Measurements from ENCODE around the gene MYO1G. TPM values are rescaled to one million over a fixed set of nuclear protein-coding genes. Genes with fewer than 3 reads are reported as not detected.
A peak's percentile ranks its signal among the peaks of the same experiment; 100 is the strongest.
"Not testable (repeated sequence)": the region's sequence is repeated elsewhere in the genome, so short reads cannot be mapped to it uniquely, and the experiment has no call there.

Gene MYO1G
- total and polyA plus RNA-seq, 2 donors: 47.0 to 56.2 TPM

DNA sequence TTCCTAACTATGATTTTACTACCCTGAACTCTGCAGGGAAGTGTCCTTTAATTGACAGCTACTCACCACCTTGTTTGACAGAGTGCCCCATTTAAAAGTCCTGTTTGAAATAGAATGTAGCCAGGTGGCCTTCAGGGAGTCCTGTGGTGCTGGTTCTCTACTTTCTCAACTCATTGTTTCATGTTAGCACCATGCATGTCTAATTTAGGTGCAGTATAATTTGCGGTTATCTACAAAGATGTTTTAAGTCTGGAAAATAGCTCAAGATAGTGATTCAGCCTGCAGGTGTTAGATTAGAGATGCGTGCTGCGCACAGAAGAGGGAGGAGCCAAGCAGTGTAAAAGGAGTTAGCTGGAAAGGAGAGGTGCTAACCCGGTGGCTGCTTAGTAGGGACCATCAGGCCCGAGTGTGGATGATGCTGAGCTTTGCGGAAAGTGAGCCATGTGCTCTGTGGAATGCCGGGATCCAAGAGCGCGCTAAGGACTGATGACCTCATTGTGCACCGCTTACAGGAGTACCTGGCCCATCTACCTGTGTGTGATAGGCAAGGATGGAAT, 22.4 kb upstream of the MYO1G start:
- Histone ChIP-seq H3K4me3 (ENCODE audit: low read length in 2 of 2) (peak overlapping the region; percentile 68 to 86), H3K36me3 (ENCODE audit: control insufficient read depth in 2 of 2, insufficient read depth in 2 of 2, low read length in 1 of 2) (peaks cover 0 to 10% of the 10 kb centered on the region in 2 donors), H3K27ac (ENCODE audit: low read depth in 1 of 2, low read length in 1 of 2) (peak overlapping the region; percentile 70 to 85), H3K27me3 (ENCODE audit: control insufficient read depth in 2 of 2, insufficient read depth in 1 of 2, low read length in 1 of 2) (no peaks in the 10 kb centered on the region), H3K9me3 (ENCODE audit: control insufficient read depth in 2 of 2, insufficient read depth in 1 of 2, low read length in 1 of 2) (peaks cover 0 to 3% of the 10 kb centered on the region in 2 donors), H3K4me1 (ENCODE audit: control insufficient read depth in 2 of 2, insufficient read depth in 2 of 2, low read length in 2 of 2) (peaks cover 21 to 45% of the 10 kb centered on the region in 2 donors)
- 41% methylated on average over 10 of the region's 10 CpGs for WGBS
- peak in 5 of 9 donors; percentile 73 to 90 (median 78) for DNase-seq (ENCODE audit: low read depth in 6 of 9, low spot score in 9 of 9)

DNA sequence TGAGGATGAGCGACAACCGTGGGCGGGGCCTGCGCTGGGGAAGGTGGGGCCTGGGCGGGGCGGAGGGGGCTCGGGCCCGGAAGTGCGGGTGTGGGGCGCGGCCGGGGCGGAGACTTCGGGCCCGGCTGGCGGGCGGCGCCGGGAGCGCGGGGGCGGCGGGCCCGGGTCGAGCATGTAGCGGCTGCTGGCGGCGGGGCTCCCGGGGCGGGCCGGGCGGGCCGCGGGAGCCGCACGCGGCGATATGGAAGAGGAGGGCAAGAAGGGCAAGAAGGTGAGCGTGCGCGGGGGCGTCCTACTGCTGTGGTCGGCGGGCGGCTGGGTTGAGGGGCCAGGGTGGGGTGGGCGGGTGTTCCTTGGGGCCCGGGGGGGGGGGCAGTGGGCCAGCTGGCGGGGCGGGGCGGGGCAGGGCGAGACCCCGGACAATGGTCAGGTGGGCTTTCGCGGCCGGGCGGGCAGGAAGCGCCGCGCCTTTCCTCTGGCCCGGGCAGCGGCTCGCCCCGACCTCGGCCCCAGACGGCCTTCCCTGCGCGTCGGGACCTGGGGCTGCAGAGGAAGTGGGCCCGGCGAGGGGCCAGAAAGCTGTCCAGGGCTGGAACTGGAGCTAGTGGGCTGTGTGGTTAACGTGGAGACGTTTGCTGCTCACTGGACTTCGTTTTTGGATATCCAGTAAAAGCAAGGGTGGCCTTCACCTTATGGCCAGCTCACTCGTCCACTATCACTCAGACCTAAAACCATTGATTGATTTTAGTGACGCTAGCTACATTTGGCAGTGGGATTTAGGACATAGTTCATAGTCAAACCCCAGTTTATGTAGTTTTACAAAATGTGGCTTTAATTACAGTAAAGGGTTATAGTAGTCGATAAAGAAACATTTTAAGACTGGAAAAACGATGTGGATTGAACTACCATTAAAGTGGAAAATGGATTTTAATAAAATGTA, 21.5 kb upstream of the MYO1G start, which contains the start of gene CCM2:
TSS of gene CCM2 (plus strand) at position 109 of the 940 bp plus-strand sequence. CDS start at position 242, 133 bp downstream.
- peaks cover 0 to 4% of the 10 kb centered on the region in 2 donors for H3K36me3 ChIP-seq (ENCODE audit: control insufficient read depth in 2 of 2, insufficient read depth in 2 of 2, low read length in 1 of 2)
- H3K27ac ChIP-seq (ENCODE audit: low read depth in 1 of 2, low read length in 1 of 2): peak within 1 kb of the TSS; percentile 89 to 97
- H3K4me1 ChIP-seq (ENCODE audit: control insufficient read depth in 2 of 2, insufficient read depth in 2 of 2, low read length in 2 of 2): peaks cover 27 to 45% of the 10 kb centered on the region in 2 donors
- peak within 1 kb of the TSS; percentile 68 to 86 for H3K4me3 ChIP-seq (ENCODE audit: low read length in 2 of 2)
- 1% methylated on average over 77 of the region's 77 CpGs for WGBS
- H3K9me3 ChIP-seq (ENCODE audit: control insufficient read depth in 2 of 2, insufficient read depth in 1 of 2, low read length in 1 of 2): peaks cover 0 to 3% of the 10 kb centered on the region in 2 donors
- DNase-seq (ENCODE audit: low read depth in 6 of 9, low spot score in 9 of 9): peak in 1 of 9 donors; percentile 45
- no peaks in the 10 kb centered on the region for H3K27me3 ChIP-seq (ENCODE audit: control insufficient read depth in 2 of 2, insufficient read depth in 1 of 2, low read length in 1 of 2)

DNA sequence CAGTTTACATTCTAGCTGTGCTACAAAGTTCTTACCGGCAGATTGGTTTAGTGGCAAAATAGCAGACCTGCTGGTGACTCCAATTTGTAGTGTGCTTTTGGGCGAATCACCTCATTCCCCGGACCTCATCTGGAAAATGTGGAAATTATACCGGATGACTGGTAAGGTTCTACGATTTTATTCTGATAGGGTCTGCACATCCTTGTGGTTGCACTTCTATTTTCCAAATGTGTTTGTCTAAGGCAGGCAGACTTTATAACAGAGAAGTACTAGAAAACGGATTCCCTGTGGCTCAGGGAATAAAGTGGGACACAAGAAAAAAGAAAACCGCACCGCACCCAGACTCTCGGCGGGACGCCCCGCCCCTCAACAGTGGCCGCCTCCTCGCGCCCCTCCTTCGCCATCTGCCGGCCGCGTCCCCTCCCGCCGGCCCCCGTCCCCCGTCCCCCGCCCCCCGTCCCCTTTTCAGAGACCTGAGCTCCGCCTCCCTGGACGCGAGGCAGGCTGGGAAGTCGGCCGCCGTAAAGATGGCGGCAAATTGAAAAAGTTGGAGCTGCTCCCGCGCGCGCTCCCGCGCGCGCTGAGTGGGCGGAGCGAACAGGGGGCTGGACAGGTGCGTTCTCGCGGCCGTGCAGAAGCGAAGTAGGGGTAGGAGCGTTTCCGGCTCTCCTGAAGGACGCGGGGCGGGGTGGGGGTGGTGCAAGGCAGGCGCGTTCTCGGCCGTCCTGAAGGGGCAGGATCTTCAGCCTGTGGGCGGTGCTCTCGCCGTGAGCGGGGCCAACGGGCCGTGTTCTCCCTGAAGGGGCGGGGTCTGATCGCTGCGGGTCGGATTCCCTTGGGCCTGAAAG, 20.7 kb upstream of the MYO1G start:
- under 1% methylated on average over 66 of the region's 66 CpGs for WGBS

DNA sequence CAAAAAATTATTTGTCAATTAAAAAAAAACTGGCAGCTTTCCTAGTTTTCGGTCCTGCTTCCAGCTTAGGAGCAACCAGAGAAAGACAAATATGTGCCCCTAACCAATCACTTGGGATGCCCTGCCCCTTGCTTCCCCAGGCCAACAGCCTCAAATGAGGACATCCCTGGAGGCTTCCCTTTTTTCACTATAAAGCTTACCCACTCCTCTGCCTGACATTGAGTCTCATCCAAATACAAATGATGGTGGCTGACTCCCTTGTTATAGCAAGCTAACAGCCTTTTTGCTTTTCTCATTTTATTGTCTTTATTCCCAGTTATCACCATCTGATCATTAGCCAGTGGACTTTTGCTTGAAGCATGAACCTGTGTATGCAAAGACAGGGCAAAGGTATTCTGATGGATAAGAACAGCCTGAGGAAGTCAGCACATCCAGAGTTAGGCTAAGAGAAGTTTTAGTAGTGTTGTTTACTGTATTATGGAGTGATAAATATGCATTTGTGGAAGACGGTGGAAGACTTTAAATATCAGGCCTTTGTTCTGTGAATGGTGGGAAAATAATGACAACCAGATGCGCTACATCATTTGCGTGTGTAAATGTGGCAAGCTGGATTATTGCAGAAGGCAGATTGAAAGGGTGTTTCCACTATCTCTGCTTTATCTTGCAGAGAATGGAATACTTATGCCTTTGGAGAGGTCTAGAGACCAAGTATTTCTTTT, 19.5 kb upstream of the MYO1G start:
- peak overlapping the region in 1 of 2 donors; percentile 68 for H3K4me3 ChIP-seq (ENCODE audit: low read length in 2 of 2)
- H3K9me3 ChIP-seq (ENCODE audit: control insufficient read depth in 2 of 2, insufficient read depth in 1 of 2, low read length in 1 of 2): peaks cover 0 to 3% of the 10 kb centered on the region in 2 donors
- peak overlapping the region; percentile 15 to 97 for H3K27ac ChIP-seq (ENCODE audit: low read depth in 1 of 2, low read length in 1 of 2)
- H3K27me3 ChIP-seq (ENCODE audit: control insufficient read depth in 2 of 2, insufficient read depth in 1 of 2, low read length in 1 of 2): no peaks in the 10 kb centered on the region
- DNase-seq (ENCODE audit: low read depth in 6 of 9, low spot score in 9 of 9): no peak
- H3K4me1 ChIP-seq (ENCODE audit: control insufficient read depth in 2 of 2, insufficient read depth in 2 of 2, low read length in 2 of 2): peaks cover 33 to 53% of the 10 kb centered on the region in 2 donors
- H3K36me3 ChIP-seq (ENCODE audit: control insufficient read depth in 2 of 2, insufficient read depth in 2 of 2, low read length in 1 of 2): peaks cover 0 to 4% of the 10 kb centered on the region in 2 donors
- 90% methylated on average over 4 of the region's 4 CpGs for WGBS

More for the DNA sequence above, 20.7 kb upstream of the MYO1G start:
- Histone ChIP-seq H3K27ac (ENCODE audit: low read depth in 1 of 2, low read length in 1 of 2) (peak overlapping the region; percentile 88 to 97), H3K9me3 (ENCODE audit: control insufficient read depth in 2 of 2, insufficient read depth in 1 of 2, low read length in 1 of 2) (peaks cover 0 to 3% of the 10 kb centered on the region in 2 donors), H3K4me1 (ENCODE audit: control insufficient read depth in 2 of 2, insufficient read depth in 2 of 2, low read length in 2 of 2) (peaks cover 32 to 53% of the 10 kb centered on the region in 2 donors), H3K27me3 (ENCODE audit: control insufficient read depth in 2 of 2, insufficient read depth in 1 of 2, low read length in 1 of 2) (no peaks in the 10 kb centered on the region), H3K36me3 (ENCODE audit: control insufficient read depth in 2 of 2, insufficient read depth in 2 of 2, low read length in 1 of 2) (peaks cover 0 to 4% of the 10 kb centered on the region in 2 donors), H3K4me3 (ENCODE audit: low read length in 2 of 2) (peak overlapping the region; percentile 68 to 79)
- peak; percentile 93 to 99 (median 99) for DNase-seq (ENCODE audit: low read depth in 6 of 9, low spot score in 9 of 9)

DNA sequence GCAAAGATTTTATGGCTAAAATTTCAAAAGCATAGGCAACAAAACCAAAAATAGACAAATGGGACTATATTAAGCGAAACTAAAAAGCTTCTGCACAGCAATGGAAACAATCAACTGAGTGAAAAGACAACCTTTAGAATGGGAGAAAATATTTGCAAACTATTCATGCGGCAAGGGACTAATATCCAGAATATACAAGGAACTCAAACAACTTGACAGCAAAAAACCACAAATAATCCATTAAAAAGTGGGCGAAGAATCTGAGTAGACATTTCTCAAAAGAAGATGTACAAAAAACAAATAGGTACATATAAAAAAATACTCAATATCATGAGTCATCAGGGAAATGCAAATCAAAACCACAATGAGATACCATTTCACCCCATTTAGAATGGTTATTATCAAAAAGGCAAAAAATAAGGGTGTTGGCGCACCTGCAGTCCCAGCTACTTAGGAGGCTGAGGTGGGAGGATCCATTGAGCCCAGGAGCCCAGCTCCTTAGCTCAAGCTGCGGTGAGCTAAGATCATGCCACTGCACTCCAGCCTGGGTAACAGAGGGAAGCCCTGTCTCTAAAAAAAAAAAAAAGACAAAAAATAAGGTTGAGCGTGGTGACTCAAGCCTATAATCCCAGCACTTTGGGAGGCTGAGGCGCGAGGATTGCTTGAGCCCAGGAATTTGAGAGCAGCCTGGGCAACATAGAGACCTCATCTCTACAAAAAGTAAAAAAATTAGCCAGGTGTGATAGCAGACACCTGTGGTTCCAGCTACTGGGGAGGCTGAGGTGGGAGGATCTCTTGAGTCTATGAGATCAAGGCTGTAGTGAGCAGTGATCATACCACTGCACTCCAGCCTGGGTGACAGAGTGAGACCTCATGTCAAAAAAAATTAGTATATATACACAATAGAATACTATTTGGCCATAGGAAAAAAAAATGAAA, 17.0 kb upstream of the MYO1G start:
- Histone ChIP-seq H3K36me3 (ENCODE audit: control insufficient read depth in 2 of 2, insufficient read depth in 2 of 2, low read length in 1 of 2) (no peaks in the 10 kb centered on the region), H3K9me3 (ENCODE audit: control insufficient read depth in 2 of 2, insufficient read depth in 1 of 2, low read length in 1 of 2) (peaks cover 0 to 3% of the 10 kb centered on the region in 2 donors), H3K27ac (ENCODE audit: low read depth in 1 of 2, low read length in 1 of 2) (peak overlapping the region in 1 of 2 donors; percentile 89), H3K4me3 (ENCODE audit: low read length in 2 of 2) (no peak overlapping the region), H3K4me1 (ENCODE audit: control insufficient read depth in 2 of 2, insufficient read depth in 2 of 2, low read length in 2 of 2) (peaks cover 19 to 36% of the 10 kb centered on the region in 2 donors), H3K27me3 (ENCODE audit: control insufficient read depth in 2 of 2, insufficient read depth in 1 of 2, low read length in 1 of 2) (no peaks in the 10 kb centered on the region)
- DNase-seq (ENCODE audit: low read depth in 6 of 9, low spot score in 9 of 9): no peak
- 59% methylated on average over 8 of the region's 8 CpGs for WGBS

DNA sequence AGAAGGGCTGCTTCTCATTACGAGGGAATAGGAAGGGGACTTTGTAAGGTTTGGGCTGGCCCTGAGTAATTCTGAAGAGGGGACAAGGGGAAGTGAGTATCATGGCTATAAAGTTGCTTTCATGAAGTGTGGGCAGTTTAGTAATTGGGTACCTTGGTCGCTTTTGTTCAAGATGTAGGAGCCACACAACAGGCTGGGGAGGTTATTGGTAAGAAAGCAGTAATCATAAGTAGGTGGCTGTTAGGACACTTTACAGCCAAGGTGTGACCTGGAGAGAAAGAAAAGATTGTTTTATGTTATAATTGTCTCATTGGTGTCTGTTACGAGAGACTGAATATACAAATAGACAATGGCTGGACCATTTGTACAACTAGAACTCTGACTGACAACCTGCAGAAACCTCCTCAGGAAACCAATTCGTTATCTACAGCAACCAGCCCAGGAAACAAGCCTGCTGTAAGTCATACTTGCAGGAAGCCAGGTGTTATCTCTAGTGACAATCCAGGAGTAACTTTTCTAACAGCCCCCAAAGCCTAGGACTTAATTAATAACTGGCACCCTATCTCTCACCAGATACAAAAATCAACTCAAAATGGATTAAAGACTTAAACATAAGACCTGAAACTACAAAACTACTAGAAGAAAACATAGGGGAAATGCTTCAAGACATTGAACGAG, 16.2 kb upstream of the MYO1G start:
- H3K27me3 ChIP-seq (ENCODE audit: control insufficient read depth in 2 of 2, insufficient read depth in 1 of 2, low read length in 1 of 2): no peaks in the 10 kb centered on the region
- H3K4me1 ChIP-seq (ENCODE audit: control insufficient read depth in 2 of 2, insufficient read depth in 2 of 2, low read length in 2 of 2): peaks cover 19 to 37% of the 10 kb centered on the region in 2 donors
- no peaks in the 10 kb centered on the region for H3K36me3 ChIP-seq (ENCODE audit: control insufficient read depth in 2 of 2, insufficient read depth in 2 of 2, low read length in 1 of 2)
- WGBS: 26% methylated on average over 5 of the region's 5 CpGs
- peak overlapping the region; percentile 58 to 89 for H3K27ac ChIP-seq (ENCODE audit: low read depth in 1 of 2, low read length in 1 of 2)
- peak in 2 of 9 donors; percentile 60 to 72 for DNase-seq (ENCODE audit: low read depth in 6 of 9, low spot score in 9 of 9)
- H3K9me3 ChIP-seq (ENCODE audit: control insufficient read depth in 2 of 2, insufficient read depth in 1 of 2, low read length in 1 of 2): peaks cover 0 to 3% of the 10 kb centered on the region in 2 donors
- no peak overlapping the region for H3K4me3 ChIP-seq (ENCODE audit: low read length in 2 of 2)

DNA sequence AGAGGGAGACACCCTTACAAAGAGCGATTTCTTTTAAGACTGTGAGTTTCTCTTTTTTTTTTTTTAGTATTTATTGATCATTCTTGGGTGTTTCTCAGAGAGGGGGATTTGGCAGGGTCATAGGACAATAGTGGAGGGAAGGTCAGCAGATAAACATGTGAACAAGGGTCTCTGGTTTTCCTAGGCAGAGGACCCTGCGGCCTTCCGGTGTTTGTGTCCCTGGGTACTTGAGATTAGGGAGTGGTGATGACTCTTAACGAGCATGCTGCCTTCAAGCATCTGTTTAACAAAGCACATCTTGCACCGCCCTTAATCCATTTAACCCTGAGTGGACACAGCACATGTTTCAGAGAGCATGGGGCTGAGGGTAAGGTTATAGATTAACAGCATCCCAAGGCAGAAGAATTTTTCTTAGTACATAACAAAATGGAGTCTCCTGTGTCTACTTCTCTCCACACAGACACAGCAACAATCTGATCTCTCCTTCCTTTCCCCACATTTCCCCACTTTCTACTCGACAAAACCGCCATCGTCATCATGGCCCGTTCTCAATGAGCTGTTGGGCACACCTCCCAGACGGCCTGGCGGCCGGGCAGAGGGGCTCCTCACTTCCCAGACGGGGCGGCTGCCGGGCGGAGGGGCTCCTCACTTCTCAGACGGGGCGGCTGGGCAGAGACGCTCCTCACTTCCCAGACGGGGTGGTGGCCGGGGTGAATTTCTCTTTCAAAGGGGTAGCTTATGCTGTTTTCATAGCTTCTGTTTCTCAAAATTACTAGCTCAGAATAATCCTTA, 13.4 kb upstream of the MYO1G start:
- not testable (repeated sequence) for H3K27ac ChIP-seq (ENCODE audit: low read depth in 1 of 2, low read length in 1 of 2); H3K36me3 ChIP-seq (ENCODE audit: control insufficient read depth in 2 of 2, insufficient read depth in 2 of 2, low read length in 1 of 2); H3K27me3 ChIP-seq (ENCODE audit: control insufficient read depth in 2 of 2, insufficient read depth in 1 of 2, low read length in 1 of 2); H3K9me3 ChIP-seq (ENCODE audit: control insufficient read depth in 2 of 2, insufficient read depth in 1 of 2, low read length in 1 of 2); H3K4me3 ChIP-seq (ENCODE audit: low read length in 2 of 2); DNase-seq (ENCODE audit: low read depth in 6 of 9, low spot score in 9 of 9)
- peaks cover 17 to 29% of the 10 kb centered on the region in 2 donors for H3K4me1 ChIP-seq (ENCODE audit: control insufficient read depth in 2 of 2, insufficient read depth in 2 of 2, low read length in 2 of 2)
- 95% methylated on average over 21 of the region's 21 CpGs for WGBS
